ENCODE results near the gene URAD. TPM values are rescaled to one million over a fixed set of nuclear protein-coding genes. Genes with fewer than 3 reads are reported as not detected.

URAD gene
- total RNA-seq, 1 donor from 2014 or later: not detected

- H3K27me3 ChIP-seq (ENCODE audit: low read depth): peaks cover 12% of the 10 kb centered on the region
- H3K4me1 ChIP-seq: peaks cover 11% of the 10 kb centered on the region
- H3K36me3 ChIP-seq: no peaks in the 10 kb centered on the region
- TF ChIP-seq CTCF (IDR thresholded peaks at IDR 0.05): no peak
- intact Hi-C loops (cut with DNase I): no loop called here
- no peak overlapping the region for H3K4me3 ChIP-seq
- DNase-seq (no peak), ATAC-seq (peak in 1 of 2 donors; percentile 18)
- no peak overlapping the region for H3K27ac ChIP-seq
- no peaks in the 10 kb centered on the region for H3K9me3 ChIP-seq
Measured at GRCh38 chr13:28031896-28032288, 43.4 kb upstream of the URAD start.

DNA sequence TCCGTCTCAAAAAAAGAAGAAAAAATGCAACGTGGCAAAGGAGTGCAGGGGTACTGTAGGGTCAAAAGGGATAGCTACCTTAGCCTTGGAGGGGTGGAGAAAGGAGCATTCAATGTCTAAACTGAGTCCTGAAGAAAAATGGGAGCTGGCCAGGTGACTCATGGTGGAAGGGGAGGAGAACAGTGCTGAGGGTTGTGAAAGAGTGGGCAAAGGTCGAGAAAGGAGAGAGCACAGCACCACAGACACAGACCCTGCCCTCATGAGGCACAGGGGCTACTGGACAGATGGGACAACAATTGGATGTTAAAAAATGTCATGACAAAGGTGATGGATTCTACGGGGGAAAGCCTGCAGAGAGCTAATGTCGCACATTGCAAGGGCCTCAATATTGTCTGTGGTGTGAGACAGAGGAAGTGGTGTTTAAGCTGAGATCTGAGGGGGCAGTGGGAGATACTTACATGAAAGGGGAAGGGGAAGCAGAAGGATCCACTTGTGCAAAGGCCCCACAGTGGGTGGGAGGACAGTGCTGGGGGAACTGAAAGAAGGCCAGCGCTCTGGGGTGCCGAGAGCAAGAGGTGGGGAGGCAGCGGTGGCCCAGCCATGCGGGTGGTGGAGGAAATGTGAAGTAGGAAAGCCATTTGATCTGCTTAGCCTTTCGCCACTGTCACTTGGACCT lies 42.9 kb upstream of the URAD start:
- no peaks in the 10 kb centered on the region for H3K36me3 ChIP-seq
- no peak for TF ChIP-seq CTCF (IDR thresholded peaks at IDR 0.05)
- DNase-seq (peak; percentile 81), ATAC-seq (peak; percentile 73 to 85)
- no peaks in the 10 kb centered on the region for H3K9me3 ChIP-seq
- H3K4me3 ChIP-seq: no peak overlapping the region
- peaks cover 11% of the 10 kb centered on the region for H3K4me1 ChIP-seq
- no peak overlapping the region for H3K27ac ChIP-seq
- intact Hi-C loops (cut with DNase I): no loop called here
- H3K27me3 ChIP-seq (ENCODE audit: low read depth): peaks cover 12% of the 10 kb centered on the region

DNA sequence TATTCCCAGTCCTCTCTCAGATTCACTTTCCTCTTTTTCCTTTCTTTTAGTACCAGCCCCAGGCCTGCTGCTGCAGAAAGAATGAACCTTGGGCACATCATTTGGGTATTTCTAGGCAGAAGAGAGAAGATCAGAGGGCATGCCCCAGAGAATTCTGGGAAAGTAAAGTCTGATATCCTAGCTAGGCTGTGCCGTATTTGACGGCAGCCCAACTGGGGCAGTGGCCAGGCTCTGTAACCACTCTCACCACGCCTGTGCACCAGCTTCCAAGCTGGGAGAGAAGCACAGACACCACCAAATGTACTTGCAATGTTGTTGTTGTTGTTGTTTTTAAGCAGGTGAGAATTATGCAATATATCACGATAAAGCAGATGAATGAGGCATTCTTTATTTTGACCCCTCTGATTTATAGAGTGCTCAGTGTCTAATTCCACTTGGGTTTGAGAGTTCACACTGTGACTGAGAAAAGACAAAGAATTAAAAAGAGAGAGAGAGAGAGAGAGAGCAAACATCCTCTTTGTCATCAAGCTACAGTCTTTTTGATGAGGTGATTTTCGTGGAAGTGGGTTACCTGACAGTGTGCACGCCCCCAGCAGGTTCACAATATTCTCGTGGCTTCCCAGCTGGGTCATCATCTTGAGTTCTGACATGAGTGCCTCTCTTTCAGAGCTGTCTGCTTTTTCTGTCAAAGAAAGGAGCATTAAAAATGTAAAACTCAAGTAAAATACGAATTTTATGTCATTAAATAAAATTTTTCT lies 39.3 kb upstream of the URAD start:
- DNase-seq (no peak), ATAC-seq (no peak)
- H3K36me3 ChIP-seq: no peaks in the 10 kb centered on the region
- H3K4me3 ChIP-seq: no peak overlapping the region
- H3K9me3 ChIP-seq: no peaks in the 10 kb centered on the region
- H3K4me1 ChIP-seq: no peaks in the 10 kb centered on the region
- TF ChIP-seq CTCF (IDR thresholded peaks at IDR 0.05): no peak
- peaks cover 5% of the 10 kb centered on the region for H3K27me3 ChIP-seq (ENCODE audit: low read depth)
- intact Hi-C loops (cut with DNase I): no loop called here
- no peak overlapping the region for H3K27ac ChIP-seq

- no peaks in the 10 kb centered on the region for H3K9me3 ChIP-seq
- no peak for DNase-seq
- ATAC-seq: no peak
- no peaks in the 10 kb centered on the region for H3K4me1 ChIP-seq
- no peak overlapping the region for H3K4me3 ChIP-seq
- H3K27me3 ChIP-seq (ENCODE audit: low read depth): peaks cover 5% of the 10 kb centered on the region
- intact Hi-C loops (cut with DNase I): no loop called here
- H3K36me3 ChIP-seq: no peaks in the 10 kb centered on the region
- H3K27ac ChIP-seq: no peak overlapping the region
- no peak for TF ChIP-seq CTCF (IDR thresholded peaks at IDR 0.05)
Measured at GRCh38 chr13:28027071-28027470, 38.6 kb upstream of the URAD start.

- no peak for DNase-seq
- Histone ChIP-seq H3K4me1 (no peaks in the 10 kb centered on the region), H3K36me3 (no peaks in the 10 kb centered on the region), H3K27ac (no peak overlapping the region), H3K27me3 (ENCODE audit: low read depth) (peaks cover 1% of the 10 kb centered on the region), H3K4me3 (no peak overlapping the region), H3K9me3 (no peaks in the 10 kb centered on the region)
- no peak for ATAC-seq
- intact Hi-C loops (cut with DNase I): no loop called here
- no peak for TF ChIP-seq CTCF (IDR thresholded peaks at IDR 0.05)
Measured at GRCh38 chr13:28026508-28026907, 38.0 kb upstream of the URAD start.
